ENCODE measurements around the gene TVP23A. TPM values are rescaled to one million over a fixed set of nuclear protein-coding genes. Genes with fewer than 3 reads are reported as not detected.
"Not testable (repeated sequence)": the region's sequence is repeated elsewhere in the genome, so short reads cannot be mapped to it uniquely, and the experiment has no call there.

Gene TVP23A
- total RNA-seq, 1 experiment from 2014 or later: 3.1 TPM

DNA sequence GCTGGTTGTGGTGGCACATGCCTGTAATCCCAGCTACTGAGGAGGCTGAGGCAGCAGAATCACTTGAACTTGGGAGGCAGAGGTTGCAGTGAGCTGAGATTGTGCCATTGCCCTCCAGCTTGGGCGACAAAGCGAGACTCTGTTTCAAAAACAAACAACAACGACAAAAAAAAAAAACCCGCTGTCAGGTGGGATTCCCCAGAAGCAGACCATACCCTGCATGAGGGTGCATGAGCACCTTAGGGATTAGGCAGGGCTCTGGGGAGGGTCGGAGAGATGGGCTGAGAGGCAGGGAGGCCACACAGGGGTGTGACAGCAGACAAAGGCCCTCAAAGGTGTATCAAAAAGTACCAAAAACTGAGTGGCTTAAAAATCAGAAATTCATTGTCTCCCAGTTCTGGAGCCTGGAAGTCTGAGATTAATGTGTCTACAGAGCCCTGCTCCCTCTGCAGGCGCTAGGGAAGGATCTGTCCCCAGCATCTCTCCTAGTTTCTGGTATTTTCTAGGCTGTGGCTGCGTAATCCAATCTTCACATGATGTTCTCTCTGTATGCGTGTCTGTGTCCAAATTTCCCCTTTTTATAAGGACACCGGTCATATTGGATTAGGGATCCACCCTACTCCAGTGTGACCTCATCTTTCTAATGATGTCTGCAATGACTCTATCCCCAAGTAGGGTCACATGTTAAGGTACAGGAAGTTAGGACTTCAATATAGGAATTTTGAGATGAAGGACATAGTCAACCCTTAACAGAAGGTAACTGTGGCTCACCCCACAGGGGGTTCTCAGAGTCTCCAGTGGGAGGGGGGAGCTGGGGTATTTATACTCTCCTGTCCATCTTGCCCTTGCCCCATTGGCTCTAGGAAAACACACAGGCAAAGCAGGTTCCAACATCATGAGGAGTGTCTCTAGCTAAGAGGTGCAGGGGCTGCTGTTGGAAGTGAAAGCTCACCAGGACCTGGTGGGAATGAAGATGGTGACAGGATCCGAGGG is 13.6 kb upstream of the TVP23A start:
- H3K36me3 Mint-ChIP-seq (ENCODE audit: insufficient read depth in 1 of 3, low read depth in 3 of 3): no peaks in the 10 kb centered on the region
- DNase-seq: no peak
- Histone ChIP-seq H4K8ac (replicated peaks; ENCODE audit: insufficient read length, low read depth, low read length) (no peak overlapping the region), H3K56ac (ENCODE audit: insufficient read length, low read depth, low read length) (no peak overlapping the region), H3K27me3 (ENCODE audit: insufficient read depth, low read length) (no peaks in the 10 kb centered on the region), H3K27ac (ENCODE audit: insufficient read length, low read depth, low read length) (no peak overlapping the region), H3K4ac (ENCODE audit: low read depth, low read length) (no peak overlapping the region), H2BK120ac (ENCODE audit: low read depth, low read length, poor library complexity, severe bottlenecking) (no peak overlapping the region), H3K18ac (ENCODE audit: insufficient read length, low read depth, low read length) (no peak overlapping the region), H3K9me3 (ENCODE audit: control insufficient read depth, low read depth, low read length) (no peaks in the 10 kb centered on the region), H2BK5ac (ENCODE audit: insufficient read length, low read length) (no peak overlapping the region), H3K23me2 (ENCODE audit: insufficient read length, low read depth, low read length, poor library complexity, severe bottlenecking) (no peaks in the 10 kb centered on the region), H2AFZ (ENCODE audit: low read length) (no peak overlapping the region), H3K9ac (ENCODE audit: extremely low read depth, insufficient read length, low read length) (no peak overlapping the region), H3K23ac (ENCODE audit: insufficient read length, low read depth, low read length) (no peak overlapping the region), H3K79me2 (ENCODE audit: insufficient read depth, low read length) (no peaks in the 10 kb centered on the region), H4K91ac (ENCODE audit: insufficient read length, low read depth, low read length) (no peak overlapping the region), H2BK15ac (ENCODE audit: low read depth, low read length) (no peak overlapping the region), H3K4me1 (ENCODE audit: insufficient read depth, low read length) (no peaks in the 10 kb centered on the region), H3K4me2 (ENCODE audit: insufficient read depth, insufficient read length, low read length) (no peak overlapping the region), H3K79me1 (ENCODE audit: insufficient read depth, low read depth, low read length, poor library complexity, severe bottlenecking) (no peaks in the 10 kb centered on the region), H4K20me1 (ENCODE audit: control insufficient read depth, insufficient read depth, insufficient read length) (no peaks in the 10 kb centered on the region), H2BK12ac (ENCODE audit: insufficient read length, low read depth, low read length) (no peak overlapping the region), H3T11ph (ENCODE audit: low read length) (no peak overlapping the region), H3K14ac (ENCODE audit: insufficient read depth, low read length) (no peak overlapping the region), H2AK5ac (ENCODE audit: insufficient read length, low read length) (no peak overlapping the region), H2BK20ac (ENCODE audit: low read depth, low read length, poor library complexity, severe bottlenecking) (no peak overlapping the region), H4K5ac (ENCODE audit: insufficient read length, low read depth, low read length) (no peak overlapping the region)
- H3K4me3 Mint-ChIP-seq: no peak overlapping the region
- peaks cover 0 to 3% of the 10 kb centered on the region in 2 experiments; a peak in 1 of 5 replicates for H3K9me3 Mint-ChIP-seq
- TF ChIP-seq, protein P1, sequence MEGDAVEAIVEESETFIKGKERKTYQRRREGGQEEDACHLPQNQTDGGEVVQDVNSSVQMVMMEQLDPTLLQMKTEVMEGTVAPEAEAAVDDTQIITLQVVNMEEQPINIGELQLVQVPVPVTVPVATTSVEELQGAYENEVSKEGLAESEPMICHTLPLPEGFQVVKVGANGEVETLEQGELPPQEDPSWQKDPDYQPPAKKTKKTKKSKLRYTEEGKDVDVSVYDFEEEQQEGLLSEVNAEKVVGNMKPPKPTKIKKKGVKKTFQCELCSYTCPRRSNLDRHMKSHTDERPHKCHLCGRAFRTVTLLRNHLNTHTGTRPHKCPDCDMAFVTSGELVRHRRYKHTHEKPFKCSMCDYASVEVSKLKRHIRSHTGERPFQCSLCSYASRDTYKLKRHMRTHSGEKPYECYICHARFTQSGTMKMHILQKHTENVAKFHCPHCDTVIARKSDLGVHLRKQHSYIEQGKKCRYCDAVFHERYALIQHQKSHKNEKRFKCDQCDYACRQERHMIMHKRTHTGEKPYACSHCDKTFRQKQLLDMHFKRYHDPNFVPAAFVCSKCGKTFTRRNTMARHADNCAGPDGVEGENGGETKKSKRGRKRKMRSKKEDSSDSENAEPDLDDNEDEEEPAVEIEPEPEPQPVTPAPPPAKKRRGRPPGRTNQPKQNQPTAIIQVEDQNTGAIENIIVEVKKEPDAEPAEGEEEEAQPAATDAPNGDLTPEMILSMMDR (conservative IDR thresholded peaks at IDR 0.05): no peak
- no CpG with 5 or more reads among the region's 10 CpGs for WGBS (ENCODE audit: extremely low coverage, insufficient read length, low lambda C conversion rate)
- peak overlapping the region in 1 of 3 experiments; percentile 40; a peak in 2 of 7 replicates for H3K27ac Mint-ChIP-seq
- peaks cover 4 to 9% of the 10 kb centered on the region in 2 experiments; a peak in 3 of 4 replicates for H3K4me1 Mint-ChIP-seq
- H3K27me3 Mint-ChIP-seq (ENCODE audit: low read depth): peaks cover 8% of the 10 kb centered on the region

DNA sequence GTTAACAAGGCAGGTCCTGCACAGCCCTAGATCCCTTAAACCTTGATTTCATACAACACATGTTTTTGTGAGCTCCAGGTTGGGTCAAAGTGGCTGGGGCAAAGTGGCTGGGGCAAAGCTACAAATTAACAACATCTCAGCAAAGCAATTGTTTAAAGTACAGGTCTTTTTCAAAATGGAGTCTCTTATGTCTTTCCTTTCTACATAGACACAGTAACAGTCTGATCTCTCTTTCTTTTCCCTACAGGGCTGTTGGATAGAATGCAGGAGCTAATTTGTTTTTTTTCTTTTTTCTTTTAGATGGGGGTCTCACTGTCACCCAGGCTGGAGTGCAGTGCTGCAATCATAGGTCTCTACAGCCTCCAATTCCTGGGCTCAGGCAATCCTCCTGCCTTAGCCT is 11.6 kb upstream of the TVP23A start:
- not testable (repeated sequence) for H3K79me1 ChIP-seq (ENCODE audit: insufficient read depth, low read depth, low read length, poor library complexity, severe bottlenecking); H2BK15ac ChIP-seq (ENCODE audit: low read depth, low read length); H3K9me3 ChIP-seq (ENCODE audit: control insufficient read depth, low read depth, low read length); H3K56ac ChIP-seq (ENCODE audit: insufficient read length, low read depth, low read length); H3K9me3 Mint-ChIP-seq; H3K23ac ChIP-seq (ENCODE audit: insufficient read length, low read depth, low read length); H2AFZ ChIP-seq (ENCODE audit: low read length); H2BK120ac ChIP-seq (ENCODE audit: low read depth, low read length, poor library complexity, severe bottlenecking); H2BK20ac ChIP-seq (ENCODE audit: low read depth, low read length, poor library complexity, severe bottlenecking); H3K4me2 ChIP-seq (ENCODE audit: insufficient read depth, insufficient read length, low read length); H3K27me3 Mint-ChIP-seq (ENCODE audit: low read depth); H4K8ac ChIP-seq (replicated peaks; ENCODE audit: insufficient read length, low read depth, low read length); H3K4me1 Mint-ChIP-seq; H3K27ac ChIP-seq (ENCODE audit: insufficient read length, low read depth, low read length); H3K23me2 ChIP-seq (ENCODE audit: insufficient read length, low read depth, low read length, poor library complexity, severe bottlenecking); H3K18ac ChIP-seq (ENCODE audit: insufficient read length, low read depth, low read length); H4K91ac ChIP-seq (ENCODE audit: insufficient read length, low read depth, low read length); H3K14ac ChIP-seq (ENCODE audit: insufficient read depth, low read length); H3K4me3 Mint-ChIP-seq; H3K4me1 ChIP-seq (ENCODE audit: insufficient read depth, low read length); H3K36me3 Mint-ChIP-seq (ENCODE audit: insufficient read depth in 1 of 3, low read depth in 3 of 3); H3K27me3 ChIP-seq (ENCODE audit: insufficient read depth, low read length); H4K5ac ChIP-seq (ENCODE audit: insufficient read length, low read depth, low read length); H2BK5ac ChIP-seq (ENCODE audit: insufficient read length, low read length); H2BK12ac ChIP-seq (ENCODE audit: insufficient read length, low read depth, low read length); DNase-seq; H3K79me2 ChIP-seq (ENCODE audit: insufficient read depth, low read length); H3T11ph ChIP-seq (ENCODE audit: low read length); H3K4ac ChIP-seq (ENCODE audit: low read depth, low read length); H2AK5ac ChIP-seq (ENCODE audit: insufficient read length, low read length); H4K20me1 ChIP-seq (ENCODE audit: control insufficient read depth, insufficient read depth, insufficient read length); H3K27ac Mint-ChIP-seq; H3K9ac ChIP-seq (ENCODE audit: extremely low read depth, insufficient read length, low read length)
